GM19328 (cell line): Measurements from ENCODE around the gene THSD7B.

Experiments used
- ATAC-seq: cut with Tn5 transposase; IDR thresholded peaks from one replicate; pipeline ENCODE4 v1.9.1; 2021; ENCODE audit warnings: mild to moderate bottlenecking, moderate library complexity; ENCODE audit not compliant: unreplicated experiment

The THSD7B gene

GRCh38 chr2:137190411-137191195 is 425.3 kb downstream of the THSD7B start:
- ATAC-seq: no peak

- ATAC-seq: no peak
These were observed 427.3 kb downstream of the THSD7B start for GRCh38 chr2:137192366-137193310.

- ATAC-seq: no peak
These were observed 428.1 kb downstream of the THSD7B start for GRCh38 chr2:137193401-137193800.

GRCh38 chr2:137194111-137194510 is 428.8 kb downstream of the THSD7B start:
- no peak for ATAC-seq

GRCh38 chr2:137199751-137200150 is 434.4 kb downstream of the THSD7B start:
- ATAC-seq: no peak

GRCh38 chr2:137202318-137202717 is 437.0 kb downstream of the THSD7B start:
- ATAC-seq: no peak

- no peak for ATAC-seq
These were observed 440.0 kb downstream of the THSD7B start for GRCh38 chr2:137205324-137205723.

- no peak for ATAC-seq
These were observed 440.7 kb downstream of the THSD7B start for GRCh38 chr2:137206069-137206468.

- no peak for ATAC-seq
These were observed 441.7 kb downstream of the THSD7B start for GRCh38 chr2:137207030-137207429.

GRCh38 chr2:137208431-137208891 is 443.1 kb downstream of the THSD7B start:
- ATAC-seq: no peak

- no peak for ATAC-seq
These were observed 444.7 kb downstream of the THSD7B start for GRCh38 chr2:137210039-137210438.

- no peak for ATAC-seq
These were observed 446.4 kb downstream of the THSD7B start for GRCh38 chr2:137211761-137212160.

GRCh38 chr2:137220438-137220993 is 455.2 kb downstream of the THSD7B start:
- ATAC-seq: no peak

GRCh38 chr2:137221797-137222492 is 456.6 kb downstream of the THSD7B start:
- ATAC-seq: no peak

- no peak for ATAC-seq
These were observed 458.4 kb downstream of the THSD7B start for GRCh38 chr2:137223722-137224121.

GRCh38 chr2:137228566-137228965 is 463.2 kb downstream of the THSD7B start:
- no peak for ATAC-seq

GRCh38 chr2:137229834-137230233 is 464.5 kb downstream of the THSD7B start:
- ATAC-seq: no peak

GRCh38 chr2:137231628-137232027 is 466.3 kb downstream of the THSD7B start:
- no peak for ATAC-seq

GRCh38 chr2:137232076-137232475 is 466.7 kb downstream of the THSD7B start:
- ATAC-seq: no peak

- ATAC-seq: no peak
These were observed 467.7 kb downstream of the THSD7B start for GRCh38 chr2:137233091-137233490.

GRCh38 chr2:137237055-137237454 is 471.7 kb downstream of the THSD7B start:
- no peak for ATAC-seq
